Measurements from ENCODE around the gene LYRM9.

DNA sequence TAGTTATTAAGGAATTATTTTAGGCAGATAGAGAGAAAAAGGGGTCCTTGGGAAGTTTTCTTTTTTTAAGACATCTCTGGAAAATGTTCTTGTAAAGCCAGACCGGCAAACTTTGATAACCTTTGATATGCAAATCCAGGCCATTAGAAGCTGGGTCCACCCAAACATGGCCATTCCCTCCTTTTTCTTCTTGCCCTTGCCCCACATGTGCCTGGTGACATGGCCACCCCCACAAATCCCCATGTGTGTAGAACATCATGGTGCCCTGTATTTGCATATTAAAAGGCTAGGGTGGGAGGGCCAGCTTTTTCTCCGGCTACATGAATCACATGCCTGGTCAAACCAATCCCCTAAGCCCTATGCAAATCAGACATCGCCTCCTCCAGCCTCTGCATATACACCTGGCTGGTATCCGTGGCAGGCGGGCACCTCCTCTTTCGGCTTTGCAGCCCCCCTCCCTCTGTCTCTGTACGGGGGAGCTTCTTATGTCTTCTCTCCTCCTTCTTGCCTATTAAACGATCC, 43.9 kb upstream of the LYRM9 start:
- TF ChIP-seq, protein P1, sequence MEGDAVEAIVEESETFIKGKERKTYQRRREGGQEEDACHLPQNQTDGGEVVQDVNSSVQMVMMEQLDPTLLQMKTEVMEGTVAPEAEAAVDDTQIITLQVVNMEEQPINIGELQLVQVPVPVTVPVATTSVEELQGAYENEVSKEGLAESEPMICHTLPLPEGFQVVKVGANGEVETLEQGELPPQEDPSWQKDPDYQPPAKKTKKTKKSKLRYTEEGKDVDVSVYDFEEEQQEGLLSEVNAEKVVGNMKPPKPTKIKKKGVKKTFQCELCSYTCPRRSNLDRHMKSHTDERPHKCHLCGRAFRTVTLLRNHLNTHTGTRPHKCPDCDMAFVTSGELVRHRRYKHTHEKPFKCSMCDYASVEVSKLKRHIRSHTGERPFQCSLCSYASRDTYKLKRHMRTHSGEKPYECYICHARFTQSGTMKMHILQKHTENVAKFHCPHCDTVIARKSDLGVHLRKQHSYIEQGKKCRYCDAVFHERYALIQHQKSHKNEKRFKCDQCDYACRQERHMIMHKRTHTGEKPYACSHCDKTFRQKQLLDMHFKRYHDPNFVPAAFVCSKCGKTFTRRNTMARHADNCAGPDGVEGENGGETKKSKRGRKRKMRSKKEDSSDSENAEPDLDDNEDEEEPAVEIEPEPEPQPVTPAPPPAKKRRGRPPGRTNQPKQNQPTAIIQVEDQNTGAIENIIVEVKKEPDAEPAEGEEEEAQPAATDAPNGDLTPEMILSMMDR (tag by site-specific recombination; IDR thresholded peaks at IDR 0.05) = no peak
- no peak for TF ChIP-seq ZNF391 (tag by site-specific recombination; IDR thresholded peaks at IDR 0.05; ENCODE audit: borderline replicate concordance, low read depth)
- no peak for TF ChIP-seq ZNF792 (tag by site-specific recombination; IDR thresholded peaks at IDR 0.05)
- TF ChIP-seq ZNF521 (tag by site-specific recombination; IDR thresholded peaks at IDR 0.05) = no peak
- TF ChIP-seq ZNF121 (tag by site-specific recombination; IDR thresholded peaks at IDR 0.05) = no peak
- no peak for TF ChIP-seq TCF7L2 (IDR thresholded peaks at IDR 0.05; ENCODE audit: borderline replicate concordance, low read depth, low read length)
- TF ChIP-seq ZNF174 (tag by site-specific recombination; IDR thresholded peaks at IDR 0.05) = no peak

All from HEK293 (cell line).